H9 (cell line): ENCODE measurements around the gene AJAP1. TPM values are rescaled to one million over a fixed set of nuclear protein-coding genes. Genes with fewer than 3 reads are reported as not detected.

Experiments
- DNase-seq: peaks from one replicate; pipeline ENCODE4 v3.0.0-alpha.2; 2017
- H2AFZ ChIP-seq: one replicate; pipeline ENCODE4 v1.6.1; 2013; ENCODE audit warnings: mild to moderate bottlenecking, low read length, control low read depth, moderate library complexity
- H2AK5ac ChIP-seq: 2 replicates; pipeline ENCODE4 v1.6.1; 2013; ENCODE audit warnings: low read length, control low read depth, mixed read lengths; ENCODE audit not compliant: insufficient read length
- H2BK120ac ChIP-seq: one replicate; pipeline ENCODE4 v1.6.1; 2013; ENCODE audit warnings: low read depth, mild to moderate bottlenecking, low read length, control low read depth, inconsistent platforms; ENCODE audit not compliant: poor library complexity, severe bottlenecking
- H2BK12ac ChIP-seq: 2 replicates; pipeline ENCODE4 v1.6.1; 2013; ENCODE audit warnings: low read length, control low read depth, mixed read lengths, low read depth; ENCODE audit not compliant: insufficient read length
- H2BK15ac ChIP-seq: 2 replicates; pipeline ENCODE4 v1.6.1; 2013; ENCODE audit warnings: low read depth, low read length, control low read depth
- H2BK20ac ChIP-seq: one replicate; pipeline ENCODE4 v1.6.1; 2013; ENCODE audit warnings: low read depth, mild to moderate bottlenecking, low read length, control low read depth, inconsistent platforms; ENCODE audit not compliant: poor library complexity, severe bottlenecking
- H2BK5ac ChIP-seq: 2 replicates; pipeline ENCODE4 v1.6.1; 2013; ENCODE audit warnings: low read length, control low read depth, mixed read lengths; ENCODE audit not compliant: insufficient read length
- H3K14ac ChIP-seq: 2 replicates; pipeline ENCODE4 v1.6.1; 2013; ENCODE audit warnings: low read length, control low read depth; ENCODE audit not compliant: insufficient read depth
- H3K18ac ChIP-seq: 2 replicates; pipeline ENCODE4 v1.6.1; 2013; ENCODE audit warnings: low read depth, mild to moderate bottlenecking, mixed read lengths, low read length, control low read depth; ENCODE audit not compliant: insufficient read length
- H3K23ac ChIP-seq: 2 replicates; pipeline ENCODE4 v1.6.1; 2013; ENCODE audit warnings: low read length, control low read depth, mixed read lengths, low read depth; ENCODE audit not compliant: insufficient read length
- H3K23me2 ChIP-seq: 2 replicates; pipeline ENCODE4 v1.6.1; 2013; ENCODE audit warnings: low read depth, mild to moderate bottlenecking, mixed read lengths, low read length, control low read depth; ENCODE audit not compliant: insufficient read length, poor library complexity, severe bottlenecking
- H3K27ac ChIP-seq: 2 replicates; pipeline ENCODE4 v1.5.1; 2013; ENCODE audit warnings: low read length, control low read depth, mixed read lengths, low read depth; ENCODE audit not compliant: insufficient read length
- H3K27me3 ChIP-seq: 2 replicates; pipeline ENCODE4 v1.6.1; 2013; ENCODE audit warnings: low read length, control low read depth, inconsistent platforms; ENCODE audit not compliant: insufficient read depth
- H3K4ac ChIP-seq: 2 replicates; pipeline ENCODE4 v1.6.1; 2013; ENCODE audit warnings: low read depth, mild to moderate bottlenecking, control low read depth, inconsistent platforms, low read length, moderate library complexity
- H3K4me1 ChIP-seq: 2 replicates; pipeline ENCODE4 v1.6.1; 2013; ENCODE audit warnings: low read length, control low read depth, inconsistent platforms; ENCODE audit not compliant: insufficient read depth
- H3K4me2 ChIP-seq: 2 replicates; pipeline ENCODE4 v1.6.1; 2013; ENCODE audit warnings: low read length, control low read depth, mixed read lengths; ENCODE audit not compliant: insufficient read length, insufficient read depth
- H3K56ac ChIP-seq: 2 replicates; pipeline ENCODE4 v1.6.1; 2013; ENCODE audit warnings: low read depth, mild to moderate bottlenecking, mixed read lengths, low read length, control low read depth; ENCODE audit not compliant: insufficient read length
- H3K79me1 ChIP-seq: 2 replicates; pipeline ENCODE4 v1.6.1; 2013; ENCODE audit warnings: low read depth, mild to moderate bottlenecking, moderate library complexity, low read length, control low read depth, inconsistent platforms; ENCODE audit not compliant: insufficient read depth, poor library complexity, severe bottlenecking
- H3K79me2 ChIP-seq: 2 replicates; pipeline ENCODE4 v1.6.1; 2013; ENCODE audit warnings: low read length, control low read depth, inconsistent platforms; ENCODE audit not compliant: insufficient read depth
- H3K9ac ChIP-seq: 2 replicates; pipeline ENCODE4 v1.6.1; 2013; ENCODE audit warnings: low read length, control low read depth, mixed read lengths; ENCODE audit not compliant: insufficient read length; ENCODE audit errors: extremely low read depth
- H3K9me3 ChIP-seq: one replicate; pipeline ENCODE4 v1.6.1; 2013; ENCODE audit warnings: low read depth, low read length, inconsistent platforms; ENCODE audit not compliant: control insufficient read depth
- H3T11ph ChIP-seq: one replicate; pipeline ENCODE4 v1.6.1; 2013; ENCODE audit warnings: mild to moderate bottlenecking, low read length, control low read depth, inconsistent platforms
- H4K20me1 ChIP-seq: one replicate; pipeline ENCODE4 v1.6.1; 2013; ENCODE audit not compliant: control insufficient read depth, insufficient read length, insufficient read depth
- H4K5ac ChIP-seq: 2 replicates; pipeline ENCODE4 v1.6.1; 2013; ENCODE audit warnings: low read depth, mild to moderate bottlenecking, mixed read lengths, low read length, control low read depth; ENCODE audit not compliant: insufficient read length
- H4K8ac ChIP-seq: replicated peaks from 2 replicates; pipeline ENCODE4 v1.6.1; 2013; ENCODE audit warnings: low read length, control low read depth, mixed read lengths, low read depth; ENCODE audit not compliant: insufficient read length
- H4K91ac ChIP-seq: 2 replicates; pipeline ENCODE4 v1.6.1; 2013; ENCODE audit warnings: low read depth, mild to moderate bottlenecking, moderate library complexity, mixed read lengths, low read length, control low read depth; ENCODE audit not compliant: insufficient read length
- H3K27ac Mint-ChIP-seq, 3 experiments: 2 replicates in 2 of 3; 3 replicates in 1 of 3; pipeline ENCODE4 v1.8.0; 2020 to 2021; ENCODE audit warnings: mixed read lengths in 3 of 3, mild to moderate bottlenecking in 1 of 3, moderate library complexity in 1 of 3
- H3K27me3 Mint-ChIP-seq: 2 replicates; pipeline ENCODE4 v1.8.0; 2021; ENCODE audit warnings: low read depth, mild to moderate bottlenecking, moderate library complexity, mixed read lengths
- H3K36me3 Mint-ChIP-seq, 3 experiments: 2 replicates in 2 of 3; 3 replicates in 1 of 3; pipeline ENCODE4 v1.8.0; 2020 to 2021; ENCODE audit warnings: low read depth in 3 of 3, mixed read lengths in 3 of 3; ENCODE audit not compliant: insufficient read depth in 1 of 3
- H3K4me1 Mint-ChIP-seq, 2 experiments: 2 replicates each; pipeline ENCODE4 v1.8.0; 2020; ENCODE audit warnings: mixed read lengths in 2 of 2
- H3K4me3 Mint-ChIP-seq, 2 experiments: 2 replicates in 1 of 2; 3 replicates in 1 of 2; pipeline ENCODE4 v1.8.0; 2020 to 2021; ENCODE audit warnings: mild to moderate bottlenecking in 2 of 2, mixed read lengths in 2 of 2, moderate library complexity in 1 of 2
- H3K9me3 Mint-ChIP-seq, 2 experiments: 2 replicates in 1 of 2; 3 replicates in 1 of 2; pipeline ENCODE4 v1.8.0; 2020; ENCODE audit warnings: mild to moderate bottlenecking in 2 of 2, mixed read lengths in 2 of 2, moderate library complexity in 1 of 2
- CTCF ChIP-seq: fragments of 200-600 bp; sonication (generic); conservative IDR thresholded peaks from 3 replicates; pipeline ENCODE4 v1.8.0; 2021; ENCODE audit warnings: antibody characterized with exemption, mild to moderate bottlenecking
- WGBS: extraction: QIAGEN DNeasy Blood & Tissue Kit; methylation state at CpG from one replicate; pipeline ENCODE4 v1.1.7; 2013; ENCODE audit warnings: missing lambda C conversion rate, low lambda C conversion rate, mixed read lengths; ENCODE audit not compliant: insufficient read length; ENCODE audit errors: extremely low coverage; 5-methylcytosine and 5-hydroxymethylcytosine counted together
- total RNA-seq: library from RNA; stranded (reverse); gene quantifications from 2 replicates; pipeline ENCODE4 v1.2.1, GENCODE V29; 2021

The AJAP1 gene
- total RNA-seq, 1 experiment from 2014 or later, result 8.6 TPM

GRCh38 chr1:4668743-4669700, 14.6 kb downstream of the AJAP1 start:
- no peaks in the 10 kb centered on the region for H3K23me2 ChIP-seq
- H3K9me3 ChIP-seq, result no peaks in the 10 kb centered on the region
- H3K27ac Mint-ChIP-seq, result no peak overlapping the region
- H3K27me3 ChIP-seq, result no peaks in the 10 kb centered on the region
- H3T11ph ChIP-seq, result no peak overlapping the region
- H3K4me3 Mint-ChIP-seq, result no peak overlapping the region
- no peak overlapping the region for H4K5ac ChIP-seq
- no peak overlapping the region for H4K8ac ChIP-seq
- no peaks in the 10 kb centered on the region for H3K79me2 ChIP-seq
- H3K4me1 ChIP-seq, result no peaks in the 10 kb centered on the region
- peaks cover 4 to 25% (median 20%) of the 10 kb centered on the region in 3 experiments for H3K36me3 Mint-ChIP-seq
- H2BK20ac ChIP-seq, result no peak overlapping the region
- no peak overlapping the region for H4K91ac ChIP-seq
- H3K9ac ChIP-seq, result no peak overlapping the region
- no peak overlapping the region for H3K23ac ChIP-seq
- no peak overlapping the region for H3K56ac ChIP-seq
- H3K4me2 ChIP-seq, result no peak overlapping the region
- TF ChIP-seq CTCF, result no peak
- no peak overlapping the region for H3K14ac ChIP-seq
- no CpG with 5 or more reads among the region's 13 CpGs for WGBS
- H3K9me3 Mint-ChIP-seq, result peaks cover 19 to 27% of the 10 kb centered on the region in 2 experiments
- H2BK5ac ChIP-seq, result no peak overlapping the region
- H4K20me1 ChIP-seq, result no peaks in the 10 kb centered on the region
- no peak overlapping the region for H3K4ac ChIP-seq
- no peak overlapping the region for H2AFZ ChIP-seq
- H3K27me3 Mint-ChIP-seq, result peaks cover 7% of the 10 kb centered on the region
- no peak overlapping the region for H2BK15ac ChIP-seq
- H3K79me1 ChIP-seq, result no peaks in the 10 kb centered on the region
- no peak overlapping the region for H2AK5ac ChIP-seq
- no peak for DNase-seq
- H3K4me1 Mint-ChIP-seq, result peaks cover 3 to 4% of the 10 kb centered on the region in 2 experiments; a peak in 3 of 4 replicates
- H3K18ac ChIP-seq, result no peak overlapping the region
- no peak overlapping the region for H3K27ac ChIP-seq
- no peak overlapping the region for H2BK120ac ChIP-seq
- no peak overlapping the region for H2BK12ac ChIP-seq
